ENCODE data around the gene TMEM52. TPM values are rescaled to one million over a fixed set of nuclear protein-coding genes. Genes with fewer than 3 reads are reported as not detected.

The TMEM52 gene
- total and polyA plus RNA-seq, 9 of the 15 experiments (the other 6 are each of a cell fraction or from before 2014, with no cell fraction given), result 0.37 to 22.5 (median 6.8) TPM

DNA sequence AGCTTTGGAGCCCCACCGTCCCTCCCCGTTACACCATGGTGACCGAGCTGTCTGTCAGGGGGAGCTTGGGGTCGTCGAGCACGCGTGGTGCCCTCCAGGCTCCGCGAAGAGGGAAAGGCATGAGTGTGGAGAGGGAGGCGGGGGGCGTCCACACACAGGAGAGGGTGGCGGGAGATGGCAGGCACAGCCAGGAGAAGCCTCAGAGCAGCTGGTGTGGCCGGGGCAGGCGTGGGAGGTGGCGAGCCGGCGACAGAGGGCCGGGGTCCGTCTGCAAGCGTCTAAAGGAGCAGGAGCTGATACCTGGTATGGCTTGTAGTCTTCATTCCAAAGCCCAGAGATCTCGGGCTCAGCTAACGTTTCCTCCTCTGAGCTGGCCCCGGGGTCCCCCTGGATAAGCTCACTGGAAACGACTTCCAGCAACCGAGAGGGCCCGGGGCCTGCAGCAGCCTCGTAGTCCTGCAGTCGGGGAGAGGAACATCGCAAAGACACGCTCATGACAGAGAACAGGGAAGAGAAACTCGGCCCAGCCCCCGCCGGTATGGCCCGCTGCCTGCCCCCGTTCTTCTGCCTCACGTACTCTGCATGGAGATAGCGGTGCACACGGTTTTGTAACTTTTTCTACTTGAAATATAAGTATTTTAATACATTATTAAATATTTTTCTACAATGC is 47.1 kb upstream of the TMEM52 start:
- Histone ChIP-seq H3K27me3 (ENCODE audit: control insufficient read depth in 2 of 2, insufficient read depth in 2 of 2, low read length in 2 of 2) (peaks cover 40 to 72% of the 10 kb centered on the region in 2 experiments), H3K79me2 (ENCODE audit: control insufficient read depth, insufficient read depth, low read length) (no peaks in the 10 kb centered on the region), H3K9me1 (ENCODE audit: control insufficient read depth, insufficient read depth, low read length) (no peaks in the 10 kb centered on the region), H2AFZ (ENCODE audit: low read depth, low read length) (no peak overlapping the region), H3K4me2 (ENCODE audit: insufficient read depth, low read length) (no peak overlapping the region), H4K20me1 (replicated peaks; ENCODE audit: control insufficient read depth, insufficient read depth, low read length) (peaks cover 12% of the 10 kb centered on the region), H3K4me1 (replicated peaks in 1 of 2; ENCODE audit: control insufficient read depth in 2 of 2, insufficient read depth in 2 of 2, low read length in 2 of 2) (peaks cover 0 to 28% of the 10 kb centered on the region in 2 experiments; a peak in 1 of 5 replicates), H3K4me3 (no peak overlapping the region), H3K9me3 (replicated peaks; ENCODE audit: control insufficient read depth, insufficient read depth, low read depth, low read length) (peaks cover 5% of the 10 kb centered on the region), H3K27ac (ENCODE audit: extremely low read depth, low read depth, low read length) (no peak overlapping the region), H3K9ac (ENCODE audit: insufficient read depth in 1 of 2, low read depth in 2 of 2, low read length in 2 of 2) (0 out of 4 replicates have a peak overlapping the region, but pooled peaks of 1 of the 2 experiments have one; percentile 17), H3K36me3 (ENCODE audit: control insufficient read depth, insufficient read depth, low read length) (no peaks in the 10 kb centered on the region)
- in situ Hi-C loops (cut with MboI), result no loop called here
- no TSS peak for BruUV-seq (replicated peaks)
- FAIRE-seq (no peak), DNase-seq (ENCODE audit: extremely low read depth in 1 of 4, low spot score in 3 of 4) (no peak), ATAC-seq (no peak)
- WGBS (ENCODE audit: insufficient coverage, low coverage, missing lambda C conversion rate), result 2% methylated on average over 37 of the region's 38 CpGs
- CTCF ChIA-PET (ENCODE audit: low intra/inter-chr PET ratio), result no interaction called here
- POLR2A ChIA-PET, result interaction anchor here (0.9 to 1.4 kb wide), 2 partner anchors 35 to 124 kb away, joined by 3 read pairs; no protein-coding TSS in a partner anchor
- TF ChIP-seq, protein P1, sequence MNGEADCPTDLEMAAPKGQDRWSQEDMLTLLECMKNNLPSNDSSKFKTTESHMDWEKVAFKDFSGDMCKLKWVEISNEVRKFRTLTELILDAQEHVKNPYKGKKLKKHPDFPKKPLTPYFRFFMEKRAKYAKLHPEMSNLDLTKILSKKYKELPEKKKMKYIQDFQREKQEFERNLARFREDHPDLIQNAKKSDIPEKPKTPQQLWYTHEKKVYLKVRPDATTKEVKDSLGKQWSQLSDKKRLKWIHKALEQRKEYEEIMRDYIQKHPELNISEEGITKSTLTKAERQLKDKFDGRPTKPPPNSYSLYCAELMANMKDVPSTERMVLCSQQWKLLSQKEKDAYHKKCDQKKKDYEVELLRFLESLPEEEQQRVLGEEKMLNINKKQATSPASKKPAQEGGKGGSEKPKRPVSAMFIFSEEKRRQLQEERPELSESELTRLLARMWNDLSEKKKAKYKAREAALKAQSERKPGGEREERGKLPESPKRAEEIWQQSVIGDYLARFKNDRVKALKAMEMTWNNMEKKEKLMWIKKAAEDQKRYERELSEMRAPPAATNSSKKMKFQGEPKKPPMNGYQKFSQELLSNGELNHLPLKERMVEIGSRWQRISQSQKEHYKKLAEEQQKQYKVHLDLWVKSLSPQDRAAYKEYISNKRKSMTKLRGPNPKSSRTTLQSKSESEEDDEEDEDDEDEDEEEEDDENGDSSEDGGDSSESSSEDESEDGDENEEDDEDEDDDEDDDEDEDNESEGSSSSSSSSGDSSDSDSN (IDR thresholded peaks at IDR 0.05; ENCODE audit: borderline replicate concordance in 1 of 2, low read depth in 2 of 2, low read length in 2 of 2), result 0 out of 4 replicates have a peak, but pooled peaks of 1 of the 2 experiments have one; percentile 34
- TF ChIP-seq CEBPB (tag; IDR thresholded peaks at IDR 0.05), result no peak
- intact Hi-C loops (cut with micrococcal nuclease), result no loop called here

Measured in K562 (cell line).